ENCODE data around the gene C1orf116.

- TF ChIP-seq CTCF (IDR thresholded peaks at IDR 0.05) (no peak), POLR2AphosphoS5 (IDR thresholded peaks at IDR 0.05) (no peak)
Observed at GRCh38 chr1:207077012-207077411, 44.5 kb upstream of the C1orf116 start.

Data from prostate gland (tissue), 2 donors.